Hair follicular keratinocyte (primary cell): ENCODE measurements around the gene SESTD1. TPM values are rescaled to one million over a fixed set of nuclear protein-coding genes. Genes with fewer than 3 reads are reported as not detected.

Source experiments
- total RNA-seq: library from RNA; depleted of rRNA; stranded (reverse); fragments of >200 nt; gene quantifications from 2 replicates; pipeline ENCODE4 v1.2.3, GENCODE V29; 2015

SESTD1 gene, protein sequence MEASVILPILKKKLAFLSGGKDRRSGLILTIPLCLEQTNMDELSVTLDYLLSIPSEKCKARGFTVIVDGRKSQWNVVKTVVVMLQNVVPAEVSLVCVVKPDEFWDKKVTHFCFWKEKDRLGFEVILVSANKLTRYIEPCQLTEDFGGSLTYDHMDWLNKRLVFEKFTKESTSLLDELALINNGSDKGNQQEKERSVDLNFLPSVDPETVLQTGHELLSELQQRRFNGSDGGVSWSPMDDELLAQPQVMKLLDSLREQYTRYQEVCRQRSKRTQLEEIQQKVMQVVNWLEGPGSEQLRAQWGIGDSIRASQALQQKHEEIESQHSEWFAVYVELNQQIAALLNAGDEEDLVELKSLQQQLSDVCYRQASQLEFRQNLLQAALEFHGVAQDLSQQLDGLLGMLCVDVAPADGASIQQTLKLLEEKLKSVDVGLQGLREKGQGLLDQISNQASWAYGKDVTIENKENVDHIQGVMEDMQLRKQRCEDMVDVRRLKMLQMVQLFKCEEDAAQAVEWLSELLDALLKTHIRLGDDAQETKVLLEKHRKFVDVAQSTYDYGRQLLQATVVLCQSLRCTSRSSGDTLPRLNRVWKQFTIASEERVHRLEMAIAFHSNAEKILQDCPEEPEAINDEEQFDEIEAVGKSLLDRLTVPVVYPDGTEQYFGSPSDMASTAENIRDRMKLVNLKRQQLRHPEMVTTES
- 7.3 and 15.3 TPM in 2 replicates for total RNA-seq

DNA sequence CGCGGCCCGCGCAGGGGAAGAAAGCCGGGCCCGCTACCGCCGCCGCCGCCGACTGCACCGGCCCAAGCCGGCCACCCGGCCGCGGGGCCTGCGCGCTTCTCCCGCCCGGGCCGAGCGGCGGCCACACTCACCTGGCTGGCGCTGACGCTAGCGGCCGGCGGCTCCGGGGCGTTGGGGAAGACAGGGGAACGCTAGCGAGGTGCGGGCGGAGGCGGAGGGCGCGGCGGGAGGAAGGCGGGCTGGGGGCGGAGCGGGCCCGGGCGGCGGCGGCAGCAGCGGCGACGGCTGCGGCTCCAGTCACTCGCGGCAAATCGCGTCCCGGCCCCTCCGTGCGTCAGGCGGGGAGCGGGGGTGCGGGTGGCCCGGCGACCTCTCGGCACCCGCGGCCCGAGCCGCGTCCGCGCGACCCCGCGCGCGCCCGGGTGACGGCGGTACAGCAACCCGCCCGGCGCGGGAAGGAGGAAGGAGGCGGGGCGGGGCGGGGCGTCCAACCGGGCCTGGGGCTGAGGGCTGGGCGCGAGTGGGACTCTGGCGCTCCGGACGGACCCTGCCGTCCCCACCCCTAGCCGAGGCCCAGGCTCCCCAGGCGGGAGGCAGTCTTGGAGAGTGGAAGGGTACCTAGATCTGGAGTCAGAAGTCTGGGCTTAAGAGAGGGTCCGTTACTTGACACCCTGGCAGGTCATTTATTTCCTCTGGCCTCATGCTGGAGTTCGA lies at the start of gene SESTD1:
SESTD1 (minus strand) TSS at position 465 of the 714 bp plus-strand sequence. CDS start 72,991 bp downstream, outside the sequence.

Other genes starting within 250 kb of the SESTD1 start
- gene CCDC141, start 214.7 kb downstream of the SESTD1 start, total RNA-seq = under 0.01 TPM in 1 of 2 replicates, not detected in the other